WTC11 (cell line): ENCODE data around the gene FAM240A.

Source experiments
- CREM ChIP-seq: sonication (generic); formaldehyde crosslinking; IDR thresholded peaks from 2 replicates; pipeline ENCODE4 v1.8.1; 2022; ENCODE audit warnings: mild to moderate bottlenecking, missing genetic modification reagents, moderate library complexity
- FOXJ3 ChIP-seq: sonication (generic); formaldehyde crosslinking; IDR thresholded peaks from 2 replicates; pipeline ENCODE4 v1.9.0; 2021; ENCODE audit warnings: missing genetic modification reagents, mild to moderate bottlenecking, borderline replicate concordance
- SP1 ChIP-seq: sonication (generic); formaldehyde crosslinking; conservative IDR thresholded peaks from 2 replicates; pipeline ENCODE4 v1.8.1; 2022; ENCODE audit warnings: missing genetic modification reagents
- TF ChIP-seq, protein P1 (sequence below): fragments of 200-600 bp; IDR thresholded peaks from 2 replicates; pipeline ENCODE4 v1.8.0; 2022; ENCODE audit warnings: antibody characterized with exemption

DNA sequence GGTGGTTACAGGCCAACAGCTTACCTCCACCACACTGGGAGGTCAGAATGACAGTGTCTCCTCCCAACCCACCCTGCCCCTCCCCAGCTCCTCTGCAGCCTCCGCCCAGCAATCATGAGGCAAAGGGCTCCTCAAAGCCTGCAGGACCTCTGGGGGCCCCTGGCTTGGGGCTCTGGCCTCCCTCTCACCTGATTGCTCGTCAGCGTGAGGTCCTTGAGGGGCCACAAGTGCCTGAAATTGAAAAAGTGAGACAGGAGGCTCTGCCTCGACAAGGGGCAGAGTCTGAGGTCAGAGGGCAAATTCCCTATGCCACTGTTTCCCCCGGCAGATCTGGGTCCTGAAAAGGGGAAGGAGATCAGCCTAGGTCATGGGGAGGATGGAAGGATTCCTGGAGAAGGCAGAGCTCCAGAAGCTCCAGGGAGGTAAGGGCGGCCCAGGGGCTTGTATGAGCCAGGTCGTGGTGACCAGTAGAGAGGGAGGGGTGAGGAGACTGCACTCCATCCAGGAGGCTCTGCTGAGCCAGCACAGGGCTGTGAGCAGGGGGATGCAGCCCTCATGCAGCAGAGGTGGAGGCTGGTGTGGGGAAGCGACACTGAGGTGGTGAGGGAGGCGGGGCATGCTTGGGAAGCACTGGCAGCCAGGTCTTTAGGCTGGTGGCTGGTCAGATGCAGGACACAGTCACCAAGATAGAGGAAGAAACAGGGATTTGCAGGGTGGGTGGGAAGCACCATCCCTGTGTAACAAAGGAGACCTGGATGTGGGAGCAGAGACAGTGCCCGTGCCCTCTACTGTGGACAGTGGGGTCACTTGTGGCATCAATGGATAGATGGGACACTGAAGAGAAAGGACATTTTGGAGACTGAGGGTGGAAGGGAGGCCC, 61.1 kb downstream of the FAM240A start:
- TF ChIP-seq CREM (CRISPR knock-in tag), result no peak
- TF ChIP-seq, protein P1, sequence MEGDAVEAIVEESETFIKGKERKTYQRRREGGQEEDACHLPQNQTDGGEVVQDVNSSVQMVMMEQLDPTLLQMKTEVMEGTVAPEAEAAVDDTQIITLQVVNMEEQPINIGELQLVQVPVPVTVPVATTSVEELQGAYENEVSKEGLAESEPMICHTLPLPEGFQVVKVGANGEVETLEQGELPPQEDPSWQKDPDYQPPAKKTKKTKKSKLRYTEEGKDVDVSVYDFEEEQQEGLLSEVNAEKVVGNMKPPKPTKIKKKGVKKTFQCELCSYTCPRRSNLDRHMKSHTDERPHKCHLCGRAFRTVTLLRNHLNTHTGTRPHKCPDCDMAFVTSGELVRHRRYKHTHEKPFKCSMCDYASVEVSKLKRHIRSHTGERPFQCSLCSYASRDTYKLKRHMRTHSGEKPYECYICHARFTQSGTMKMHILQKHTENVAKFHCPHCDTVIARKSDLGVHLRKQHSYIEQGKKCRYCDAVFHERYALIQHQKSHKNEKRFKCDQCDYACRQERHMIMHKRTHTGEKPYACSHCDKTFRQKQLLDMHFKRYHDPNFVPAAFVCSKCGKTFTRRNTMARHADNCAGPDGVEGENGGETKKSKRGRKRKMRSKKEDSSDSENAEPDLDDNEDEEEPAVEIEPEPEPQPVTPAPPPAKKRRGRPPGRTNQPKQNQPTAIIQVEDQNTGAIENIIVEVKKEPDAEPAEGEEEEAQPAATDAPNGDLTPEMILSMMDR, result no peak
- no peak for TF ChIP-seq SP1 (CRISPR knock-in tag)
- TF ChIP-seq FOXJ3 (CRISPR knock-in tag), result no peak
